ENCODE results near the gene PSMA6. TPM values are rescaled to one million over a fixed set of nuclear protein-coding genes. Genes with fewer than 3 reads are reported as not detected.
A peak's percentile ranks its signal among the peaks of the same experiment; 100 is the strongest.

Gene PSMA6
- total and polyA plus RNA-seq, 2 of the 8 experiments (the other 6 are each of a cell fraction or from before 2014, with no cell fraction given) = 180 to 238 TPM

GRCh38 chr14:35353409-35354172 is 61.4 kb downstream of the PSMA6 start:
- Histone ChIP-seq H3K18ac (ENCODE audit: extremely low read depth, low read length) (no peak overlapping the region), H3K14ac (ENCODE audit: insufficient read length) (no peak overlapping the region), H2BK12ac (ENCODE audit: low read depth, low read length) (no peak overlapping the region), H2BK120ac (replicated peaks; ENCODE audit: low read depth, low read length) (no peak overlapping the region), H2AK5ac (ENCODE audit: low read depth, low read length) (no peak overlapping the region), H3K4me1 (replicated peaks in 1 of 4; ENCODE audit: control insufficient read depth in 3 of 4, insufficient read depth in 4 of 4, low read length in 3 of 4) (peaks cover 0 to 11% (median 4%) of the 10 kb centered on the region in 4 experiments; a peak in 3 of 7 replicates), H3K4ac (replicated peaks; ENCODE audit: insufficient read length, low read depth, low read length) (no peak overlapping the region), H4K20me1 (replicated peaks in 1 of 2; ENCODE audit: control insufficient read depth in 1 of 2, insufficient read depth in 2 of 2, low read length in 2 of 2) (peaks cover 0 to 2% of the 10 kb centered on the region in 2 experiments), H4K91ac (replicated peaks; ENCODE audit: insufficient read length, low read length) (no peak overlapping the region), H3K79me2 (ENCODE audit: control insufficient read depth in 1 of 2, insufficient read depth in 2 of 2, low read length in 2 of 2) (no peaks in the 10 kb centered on the region), H2BK15ac (ENCODE audit: low read length) (no peak overlapping the region), H3K27me3 (replicated peaks in 1 of 4; ENCODE audit: control insufficient read depth in 3 of 4, extremely low read depth in 1 of 4, insufficient read depth in 3 of 4, low read length in 3 of 4) (no peaks in the 10 kb centered on the region; a peak in 1 of 7 replicates), H2BK5ac (ENCODE audit: low read depth, low read length) (no peak overlapping the region), H3K56ac (replicated peaks; ENCODE audit: insufficient read length, low read depth, low read length) (no peak overlapping the region), H3K23me2 (ENCODE audit: low read depth, low read length) (peaks cover 3% of the 10 kb centered on the region), H3K4me2 (ENCODE audit: insufficient read depth in 1 of 2, low read depth in 2 of 2, low read length in 2 of 2) (no peak overlapping the region), H2AFZ (ENCODE audit: low read length) (peak overlapping the region; percentile 30; the same call in 1 of the 2 replicates), H3K79me1 (ENCODE audit: low read depth, low read length) (no peaks in the 10 kb centered on the region; the same call in 1 of the 2 replicates), H2BK20ac (ENCODE audit: low read length) (no peak overlapping the region), H3K9ac (replicated peaks in 1 of 4; ENCODE audit: extremely low read depth in 1 of 4, low read depth in 3 of 4, low read length in 3 of 4) (no peak overlapping the region), H3K23ac (ENCODE audit: insufficient read length) (no peak overlapping the region), H3K27ac (ENCODE audit: low read depth, low read length) (no peak overlapping the region), H3K36me3 (ENCODE audit: control insufficient read depth in 2 of 4, insufficient read depth in 4 of 4, low read length in 3 of 4) (no peaks in the 10 kb centered on the region; a peak in 1 of 8 replicates), H4K5ac (ENCODE audit: insufficient read length, low read depth, low read length) (no peak overlapping the region), H4K8ac (ENCODE audit: extremely low read depth, insufficient read depth, low read length) (no peak overlapping the region), H3K9me3 (ENCODE audit: insufficient read depth in 2 of 2, low read depth in 1 of 2, low read length in 1 of 2) (no peaks in the 10 kb centered on the region), H3K4me3 (ENCODE audit: extremely low read depth in 1 of 4, insufficient read depth in 2 of 4, low read depth in 3 of 4, low read length in 4 of 4) (no peak overlapping the region)
- 85% methylated on average over 10 of the region's 10 CpGs; no CpG with 5 or more reads in 1 of the 2 experiments for WGBS, 2 experiments (ENCODE audit: extremely low coverage in 1 of 2, insufficient coverage in 1 of 2, insufficient read length in 1 of 2, insufficient replicate concordance in 2 of 2, low coverage in 1 of 2, low lambda C conversion rate in 2 of 2, missing lambda C conversion rate in 1 of 2)
- FAIRE-seq (no peak), DNase-seq (ENCODE audit: low read depth in 1 of 2, low spot score in 2 of 2) (no peak)
- ChIA-PET CTCF (ENCODE audit: partially characterized antibody) (interaction anchor here (0.7 to 2.3 kb wide), 5 partner anchors 11 to 51 kb away, joined by 3 to 8 read pairs (median 3); partner anchors contain the start of gene NFKBIA), POLR2A (ENCODE audit: partially characterized antibody) (interaction anchor here (0.9 kb wide), 1 partner anchor 17 kb away, joined by 4 read pairs; no protein-coding TSS in a partner anchor)
- TF ChIP-seq NRF1 (IDR thresholded peaks at IDR 0.05; ENCODE audit: low read depth, low read length) = no peak
